H9 (cell line): ENCODE results near the gene MCF2L2. TPM values are rescaled to one million over a fixed set of nuclear protein-coding genes. Genes with fewer than 3 reads are reported as not detected.

Experiments
- DNase-seq: peaks from one replicate; pipeline ENCODE4 v3.0.0-alpha.2; 2017
- H2AFZ ChIP-seq: one replicate; pipeline ENCODE4 v1.6.1; 2013; ENCODE audit warnings: mild to moderate bottlenecking, low read length, control low read depth, moderate library complexity
- H2AK5ac ChIP-seq: 2 replicates; pipeline ENCODE4 v1.6.1; 2013; ENCODE audit warnings: low read length, control low read depth, mixed read lengths; ENCODE audit not compliant: insufficient read length
- H2BK120ac ChIP-seq: one replicate; pipeline ENCODE4 v1.6.1; 2013; ENCODE audit warnings: low read depth, mild to moderate bottlenecking, low read length, control low read depth, inconsistent platforms; ENCODE audit not compliant: poor library complexity, severe bottlenecking
- H2BK12ac ChIP-seq: 2 replicates; pipeline ENCODE4 v1.6.1; 2013; ENCODE audit warnings: low read length, control low read depth, mixed read lengths, low read depth; ENCODE audit not compliant: insufficient read length
- H2BK15ac ChIP-seq: 2 replicates; pipeline ENCODE4 v1.6.1; 2013; ENCODE audit warnings: low read depth, low read length, control low read depth
- H2BK20ac ChIP-seq: one replicate; pipeline ENCODE4 v1.6.1; 2013; ENCODE audit warnings: low read depth, mild to moderate bottlenecking, low read length, control low read depth, inconsistent platforms; ENCODE audit not compliant: poor library complexity, severe bottlenecking
- H2BK5ac ChIP-seq: 2 replicates; pipeline ENCODE4 v1.6.1; 2013; ENCODE audit warnings: low read length, control low read depth, mixed read lengths; ENCODE audit not compliant: insufficient read length
- H3K14ac ChIP-seq: 2 replicates; pipeline ENCODE4 v1.6.1; 2013; ENCODE audit warnings: low read length, control low read depth; ENCODE audit not compliant: insufficient read depth
- H3K18ac ChIP-seq: 2 replicates; pipeline ENCODE4 v1.6.1; 2013; ENCODE audit warnings: low read depth, mild to moderate bottlenecking, mixed read lengths, low read length, control low read depth; ENCODE audit not compliant: insufficient read length
- H3K23ac ChIP-seq: 2 replicates; pipeline ENCODE4 v1.6.1; 2013; ENCODE audit warnings: low read length, control low read depth, mixed read lengths, low read depth; ENCODE audit not compliant: insufficient read length
- H3K23me2 ChIP-seq: 2 replicates; pipeline ENCODE4 v1.6.1; 2013; ENCODE audit warnings: low read depth, mild to moderate bottlenecking, mixed read lengths, low read length, control low read depth; ENCODE audit not compliant: insufficient read length, poor library complexity, severe bottlenecking
- H3K27ac ChIP-seq: 2 replicates; pipeline ENCODE4 v1.5.1; 2013; ENCODE audit warnings: low read length, control low read depth, mixed read lengths, low read depth; ENCODE audit not compliant: insufficient read length
- H3K27me3 ChIP-seq: 2 replicates; pipeline ENCODE4 v1.6.1; 2013; ENCODE audit warnings: low read length, control low read depth, inconsistent platforms; ENCODE audit not compliant: insufficient read depth
- H3K4ac ChIP-seq: 2 replicates; pipeline ENCODE4 v1.6.1; 2013; ENCODE audit warnings: low read depth, mild to moderate bottlenecking, control low read depth, inconsistent platforms, low read length, moderate library complexity
- H3K4me1 ChIP-seq: 2 replicates; pipeline ENCODE4 v1.6.1; 2013; ENCODE audit warnings: low read length, control low read depth, inconsistent platforms; ENCODE audit not compliant: insufficient read depth
- H3K4me2 ChIP-seq: 2 replicates; pipeline ENCODE4 v1.6.1; 2013; ENCODE audit warnings: low read length, control low read depth, mixed read lengths; ENCODE audit not compliant: insufficient read length, insufficient read depth
- H3K56ac ChIP-seq: 2 replicates; pipeline ENCODE4 v1.6.1; 2013; ENCODE audit warnings: low read depth, mild to moderate bottlenecking, mixed read lengths, low read length, control low read depth; ENCODE audit not compliant: insufficient read length
- H3K79me1 ChIP-seq: 2 replicates; pipeline ENCODE4 v1.6.1; 2013; ENCODE audit warnings: low read depth, mild to moderate bottlenecking, moderate library complexity, low read length, control low read depth, inconsistent platforms; ENCODE audit not compliant: insufficient read depth, poor library complexity, severe bottlenecking
- H3K79me2 ChIP-seq: 2 replicates; pipeline ENCODE4 v1.6.1; 2013; ENCODE audit warnings: low read length, control low read depth, inconsistent platforms; ENCODE audit not compliant: insufficient read depth
- H3K9ac ChIP-seq: 2 replicates; pipeline ENCODE4 v1.6.1; 2013; ENCODE audit warnings: low read length, control low read depth, mixed read lengths; ENCODE audit not compliant: insufficient read length; ENCODE audit errors: extremely low read depth
- H3K9me3 ChIP-seq: one replicate; pipeline ENCODE4 v1.6.1; 2013; ENCODE audit warnings: low read depth, low read length, inconsistent platforms; ENCODE audit not compliant: control insufficient read depth
- H3T11ph ChIP-seq: one replicate; pipeline ENCODE4 v1.6.1; 2013; ENCODE audit warnings: mild to moderate bottlenecking, low read length, control low read depth, inconsistent platforms
- H4K20me1 ChIP-seq: one replicate; pipeline ENCODE4 v1.6.1; 2013; ENCODE audit not compliant: control insufficient read depth, insufficient read length, insufficient read depth
- H4K5ac ChIP-seq: 2 replicates; pipeline ENCODE4 v1.6.1; 2013; ENCODE audit warnings: low read depth, mild to moderate bottlenecking, mixed read lengths, low read length, control low read depth; ENCODE audit not compliant: insufficient read length
- H4K8ac ChIP-seq: replicated peaks from 2 replicates; pipeline ENCODE4 v1.6.1; 2013; ENCODE audit warnings: low read length, control low read depth, mixed read lengths, low read depth; ENCODE audit not compliant: insufficient read length
- H4K91ac ChIP-seq: 2 replicates; pipeline ENCODE4 v1.6.1; 2013; ENCODE audit warnings: low read depth, mild to moderate bottlenecking, moderate library complexity, mixed read lengths, low read length, control low read depth; ENCODE audit not compliant: insufficient read length
- H3K27ac Mint-ChIP-seq, 3 experiments: 2 replicates in 2 of 3; 3 replicates in 1 of 3; pipeline ENCODE4 v1.8.0; 2020 to 2021; ENCODE audit warnings: mixed read lengths in 3 of 3, mild to moderate bottlenecking in 1 of 3, moderate library complexity in 1 of 3
- H3K27me3 Mint-ChIP-seq: 2 replicates; pipeline ENCODE4 v1.8.0; 2021; ENCODE audit warnings: low read depth, mild to moderate bottlenecking, moderate library complexity, mixed read lengths
- H3K36me3 Mint-ChIP-seq, 3 experiments: 2 replicates in 2 of 3; 3 replicates in 1 of 3; pipeline ENCODE4 v1.8.0; 2020 to 2021; ENCODE audit warnings: low read depth in 3 of 3, mixed read lengths in 3 of 3; ENCODE audit not compliant: insufficient read depth in 1 of 3
- H3K4me1 Mint-ChIP-seq, 2 experiments: 2 replicates each; pipeline ENCODE4 v1.8.0; 2020; ENCODE audit warnings: mixed read lengths in 2 of 2
- H3K4me3 Mint-ChIP-seq, 2 experiments: 2 replicates in 1 of 2; 3 replicates in 1 of 2; pipeline ENCODE4 v1.8.0; 2020 to 2021; ENCODE audit warnings: mild to moderate bottlenecking in 2 of 2, mixed read lengths in 2 of 2, moderate library complexity in 1 of 2
- H3K9me3 Mint-ChIP-seq, 2 experiments: 2 replicates in 1 of 2; 3 replicates in 1 of 2; pipeline ENCODE4 v1.8.0; 2020; ENCODE audit warnings: mild to moderate bottlenecking in 2 of 2, mixed read lengths in 2 of 2, moderate library complexity in 1 of 2
- CTCF ChIP-seq: fragments of 200-600 bp; sonication (generic); conservative IDR thresholded peaks from 3 replicates; pipeline ENCODE4 v1.8.0; 2021; ENCODE audit warnings: antibody characterized with exemption, mild to moderate bottlenecking
- WGBS: extraction: QIAGEN DNeasy Blood & Tissue Kit; methylation state at CpG from one replicate; pipeline ENCODE4 v1.1.7; 2013; ENCODE audit warnings: missing lambda C conversion rate, low lambda C conversion rate, mixed read lengths; ENCODE audit not compliant: insufficient read length; ENCODE audit errors: extremely low coverage; 5-methylcytosine and 5-hydroxymethylcytosine counted together
- total RNA-seq: library from RNA; stranded (reverse); gene quantifications from 2 replicates; pipeline ENCODE4 v1.2.1, GENCODE V29; 2021

Gene MCF2L2
- total RNA-seq, 1 experiment from 2014 or later = 6.4 TPM

GRCh38 chr3:183181606-183182005 is 246.8 kb downstream of the MCF2L2 start:
- Histone ChIP-seq H2BK12ac (no peak overlapping the region), H3K14ac (no peak overlapping the region), H2BK15ac (no peak overlapping the region), H4K20me1 (no peaks in the 10 kb centered on the region), H3K9me3 (no peaks in the 10 kb centered on the region), H3K4ac (no peak overlapping the region), H2BK20ac (no peak overlapping the region), H3K56ac (no peak overlapping the region), H2BK5ac (no peak overlapping the region), H4K8ac (no peak overlapping the region), H2AFZ (no peak overlapping the region), H3K27me3 (peaks cover 6% of the 10 kb centered on the region; the same call in 1 of the 2 replicates), H3K18ac (no peak overlapping the region), H2BK120ac (no peak overlapping the region), H4K5ac (no peak overlapping the region), H2AK5ac (no peak overlapping the region), H3K4me1 (no peaks in the 10 kb centered on the region), H3K23me2 (peaks cover 11% of the 10 kb centered on the region), H3K4me2 (no peak overlapping the region), H3K23ac (no peak overlapping the region), H3K79me1 (no peaks in the 10 kb centered on the region), H3K9ac (no peak overlapping the region), H3T11ph (no peak overlapping the region), H3K79me2 (no peaks in the 10 kb centered on the region), H4K91ac (no peak overlapping the region), H3K27ac (no peak overlapping the region)
- peaks cover 10 to 24% of the 10 kb centered on the region in 2 experiments for H3K4me1 Mint-ChIP-seq
- no peak overlapping the region for H3K27ac Mint-ChIP-seq
- peaks cover 45% of the 10 kb centered on the region for H3K27me3 Mint-ChIP-seq
- no CpG with 5 or more reads among the region's 5 CpGs for WGBS
- H3K4me3 Mint-ChIP-seq = no peak overlapping the region
- no peak for TF ChIP-seq CTCF
- no peak for DNase-seq
- H3K9me3 Mint-ChIP-seq = no peaks in the 10 kb centered on the region; a peak in 1 of 5 replicates
- no peaks in the 10 kb centered on the region for H3K36me3 Mint-ChIP-seq
